ENCODE data around the gene GRAMD2A.

Gene GRAMD2A

GRCh38 chr15:72127724-72128322 lies 69.8 kb downstream of the GRAMD2A start:
- H3K4me3 ChIP-seq, result no peak overlapping the region
- DNase-seq (ENCODE audit: low spot score), result no peak
- H3K27ac ChIP-seq, result no peak overlapping the region
- TF ChIP-seq CTCF (IDR thresholded peaks at IDR 0.05), result no peak

GRCh38 chr15:72124218-72124617 lies 73.4 kb downstream of the GRAMD2A start:
- no peak overlapping the region for H3K27ac ChIP-seq
- TF ChIP-seq CTCF (IDR thresholded peaks at IDR 0.05), result no peak
- no peak for DNase-seq (ENCODE audit: low spot score)
- H3K4me3 ChIP-seq, result no peak overlapping the region

- TF ChIP-seq CTCF (IDR thresholded peaks at IDR 0.05), result no peak
- peak within 1 kb of the TSS; percentile 95 to 97 for H3K27ac ChIP-seq
- peak; percentile 98 for DNase-seq (ENCODE audit: low spot score)
- H3K4me3 ChIP-seq, result peak within 1 kb of the TSS; percentile 86
Observed at GRCh38 chr15:72118017-72118978, 79.3 kb downstream of the GRAMD2A start, which contains the start of the genes MYO9A and SENP8. MYO9A (minus strand) TSS chr15:72118150; CDS start chr15:72046563, 71,587 bp downstream. SENP8 (plus strand) TSS chr15:72118403; CDS start chr15:72139624, 21,221 bp downstream.

DNA sequence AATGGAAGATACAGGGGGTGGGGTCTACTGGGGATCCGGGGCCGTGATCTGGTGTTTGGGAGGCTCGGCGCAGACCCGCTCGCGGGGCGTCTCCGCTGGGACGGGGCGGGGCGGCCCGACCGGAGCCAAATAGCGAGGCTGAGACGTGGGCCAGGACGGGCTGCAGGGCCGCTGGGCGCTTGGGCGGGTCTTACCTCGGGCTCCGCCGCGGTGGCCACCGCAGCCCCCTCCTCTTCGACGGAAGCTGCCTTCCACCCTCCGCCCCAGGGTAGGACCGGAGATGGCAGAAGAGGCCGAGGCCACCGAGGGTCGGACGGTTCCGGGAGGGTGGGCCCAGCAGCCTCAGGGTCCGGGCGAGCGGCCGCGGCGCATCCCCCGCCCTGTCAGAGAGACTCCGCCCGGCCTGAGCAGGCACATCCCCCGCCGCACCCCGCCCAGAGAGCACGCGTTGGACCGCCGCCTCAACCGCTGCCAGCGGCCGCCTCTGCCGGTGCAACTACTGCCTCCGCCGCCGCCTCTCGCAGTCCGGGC lies 80.0 kb downstream of the GRAMD2A start:
- no peak for TF ChIP-seq CTCF (IDR thresholded peaks at IDR 0.05)
- peak; percentile 89 for DNase-seq (ENCODE audit: low spot score)
- H3K27ac ChIP-seq, result peak overlapping the region; percentile 95 to 97
- peak overlapping the region; percentile 86 for H3K4me3 ChIP-seq

- peak; percentile 79 for DNase-seq (ENCODE audit: low spot score)
- H3K27ac ChIP-seq, result peak overlapping the region; percentile 95 to 97
- TF ChIP-seq CTCF (IDR thresholded peaks at IDR 0.05), result no peak
- peak overlapping the region; percentile 86 for H3K4me3 ChIP-seq
Observed at GRCh38 chr15:72116731-72117485, 80.7 kb downstream of the GRAMD2A start.

DNA sequence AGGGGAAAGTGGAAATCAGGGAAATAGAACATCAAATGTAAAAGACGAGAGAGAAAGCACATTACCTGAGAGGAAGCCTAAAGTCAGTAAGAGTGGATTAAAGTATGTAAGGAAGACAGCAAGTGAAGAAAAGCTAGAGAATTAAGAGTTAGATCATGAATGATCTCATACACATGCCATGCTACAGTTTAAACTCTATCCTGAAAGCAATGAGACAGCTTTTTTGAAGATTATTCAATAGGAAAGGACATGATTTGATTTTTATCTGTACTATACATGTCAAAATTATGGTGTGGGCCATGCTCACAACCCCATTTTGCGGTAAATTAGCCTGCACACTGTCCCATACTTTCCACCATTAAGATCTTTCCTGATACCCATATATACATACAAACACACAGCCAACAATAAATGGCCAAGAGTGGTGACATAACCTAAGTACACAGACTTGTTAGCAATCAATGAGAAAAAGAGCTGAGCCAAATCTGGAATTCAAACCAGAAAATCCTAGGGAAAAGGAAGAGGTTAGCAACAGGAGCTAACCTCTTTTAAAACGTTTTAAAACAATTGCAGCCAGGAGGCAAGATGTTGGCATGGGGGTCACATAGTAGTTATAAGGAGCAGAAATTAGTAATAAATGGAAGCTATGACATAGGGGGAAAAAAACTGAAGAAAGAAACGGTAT lies 84.1 kb downstream of the GRAMD2A start:
- no peak for DNase-seq (ENCODE audit: low spot score)
- Histone ChIP-seq H3K27ac (no peak overlapping the region), H3K4me3 (no peak overlapping the region)
- TF ChIP-seq CTCF (IDR thresholded peaks at IDR 0.05), result no peak
